CD4-positive, alpha-beta T cell (primary cell): ENCODE data around the gene FLRT2. TPM values are rescaled to one million over a fixed set of nuclear protein-coding genes. Genes with fewer than 3 reads are reported as not detected.

Experiments used
- ATAC-seq: fragments of 200-7000 bp; cut with Tn5 transposase; one replicate; pipeline ENCODE4 v1.10.0; 2022; ENCODE audit warnings: mild to moderate bottlenecking; ENCODE audit not compliant: poor library complexity
- CTCF ChIA-PET: fragments of 350-600 bp; sonication (Branson Sonifier 250); formaldehyde crosslinking; loops from one replicate; lab custom pipeline; 2021; ENCODE audit warnings: antibody characterized with exemption, inconsistent platforms; lab: Charles Lee
- POLR2A ChIA-PET: fragments of 350-600 bp; sonication (Branson Sonifier 250); formaldehyde crosslinking; loops from one replicate; lab custom pipeline; 2021; ENCODE audit warnings: antibody characterized with exemption, inconsistent platforms; lab: Charles Lee
- DNase-seq, 14 experiments: peaks; one replicate each; pipeline ENCODE4 v3.0.0-alpha.2; 2013 to 2020; ENCODE audit warnings: mixed read lengths in 2 of 14
- H3K27ac ChIP-seq, 2 donors: one replicate each; pipeline versions ENCODE4 v1.5.1 to v1.7.0; 2013; ENCODE audit warnings: low read length in 2 of 2, low read depth in 1 of 2, mild to moderate bottlenecking in 1 of 2
- H3K27me3 ChIP-seq, 2 experiments: 1 replicate in 1 of 2; 2 replicates in 1 of 2; pipeline versions ENCODE4 v1.6.1 to v1.7.0; 2013; ENCODE audit warnings: low read length in 2 of 2, control low read depth in 1 of 2, mild to moderate bottlenecking in 1 of 2, moderate library complexity in 1 of 2; ENCODE audit not compliant: insufficient read depth in 2 of 2, control insufficient read depth in 1 of 2
- H3K36me3 ChIP-seq: one replicate; pipeline ENCODE4 v1.6.1; 2013; ENCODE audit warnings: low read length, control low read depth; ENCODE audit not compliant: insufficient read depth
- H3K4me1 ChIP-seq: one replicate; pipeline ENCODE4 v1.6.1; 2013; ENCODE audit warnings: low read length, control low read depth; ENCODE audit not compliant: insufficient read depth
- H3K4me3 ChIP-seq: one replicate; pipeline ENCODE4 v1.5.1; 2013; ENCODE audit warnings: mild to moderate bottlenecking, low read length, moderate library complexity
- H3K9me3 ChIP-seq, 2 experiments: 1 replicate in 1 of 2; 2 replicates in 1 of 2; pipeline versions ENCODE4 v1.6.1 to v1.7.0; 2013; ENCODE audit warnings: low read length in 2 of 2, mild to moderate bottlenecking in 2 of 2, control low read depth in 1 of 2, moderate library complexity in 1 of 2; ENCODE audit not compliant: control insufficient read depth in 1 of 2, insufficient read depth in 1 of 2
- H3K27ac Mint-ChIP-seq: one replicate; pipeline ENCODE4 v1.8.0; 2020; ENCODE audit warnings: mixed read lengths
- H3K27me3 Mint-ChIP-seq: one replicate; pipeline ENCODE4 v1.8.0; 2021; ENCODE audit warnings: mixed read lengths
- H3K36me3 Mint-ChIP-seq: one replicate; pipeline ENCODE4 v1.8.0; 2021; ENCODE audit warnings: low read depth, mixed read lengths
- H3K4me1 Mint-ChIP-seq: one replicate; pipeline ENCODE4 v1.8.0; 2021; ENCODE audit warnings: low read depth, mixed read lengths
- H3K4me3 Mint-ChIP-seq: one replicate; pipeline ENCODE4 v1.8.0; 2020; ENCODE audit warnings: mild to moderate bottlenecking, mixed read lengths
- H3K9me3 Mint-ChIP-seq: one replicate; pipeline ENCODE4 v1.8.0; 2020; ENCODE audit warnings: mixed read lengths
- CTCF ChIP-seq: fragments of 200-600 bp; IDR thresholded peaks from one replicate; pipeline ENCODE4 v1.8.0; 2022; ENCODE audit warnings: antibody characterized with exemption, mild to moderate bottlenecking
- intact Hi-C, 2 experiments: fragments of 100-400 bp; cut with DNase I in 1 of 2; cut with micrococcal nuclease in 1 of 2; formaldehyde crosslinking; loops; one replicate each; pipeline versions ENCODE4 v1.15.1 to v1.9.0; 2023 to 2025; cut with DNase I, micrococcal nuclease
- total RNA-seq, 174 experiments: library from RNA in 2 of 174; stranded (reverse) in 2 of 174; gene quantifications; one replicate each; pipeline ENCODE4 v1.2.3 and lab custom pipeline; 2021 to 2026

FLRT2 gene
- total RNA-seq, 2 experiments from 2014 or later: not detected

GRCh38 chr14:85663256-85663655 is 133.3 kb downstream of the FLRT2 start:
- no peaks in the 10 kb centered on the region for H3K36me3 Mint-ChIP-seq
- H3K36me3 ChIP-seq: no peaks in the 10 kb centered on the region
- ATAC-seq (no peak), DNase-seq (no peak)
- TF ChIP-seq CTCF: no peak
- no peaks in the 10 kb centered on the region for H3K9me3 ChIP-seq
- H3K27ac Mint-ChIP-seq: no peak overlapping the region
- no peak overlapping the region for H3K4me3 Mint-ChIP-seq
- intact Hi-C loops: no loop called here
- H3K4me1 ChIP-seq: no peaks in the 10 kb centered on the region
- ChIA-PET CTCF (no interaction called here), POLR2A (no interaction called here)
- H3K4me1 Mint-ChIP-seq: no peaks in the 10 kb centered on the region
- no peaks in the 10 kb centered on the region for H3K27me3 ChIP-seq
- no peaks in the 10 kb centered on the region for H3K27me3 Mint-ChIP-seq
- H3K9me3 Mint-ChIP-seq: peaks cover 3% of the 10 kb centered on the region
- H3K4me3 ChIP-seq: no peak overlapping the region
- H3K27ac ChIP-seq: no peak overlapping the region

- ChIA-PET POLR2A (no interaction called here), CTCF (no interaction called here)
- H3K27me3 Mint-ChIP-seq: no peaks in the 10 kb centered on the region
- H3K27ac Mint-ChIP-seq: no peak overlapping the region
- no peak for TF ChIP-seq CTCF
- H3K36me3 Mint-ChIP-seq: no peaks in the 10 kb centered on the region
- Histone ChIP-seq H3K27me3 (no peaks in the 10 kb centered on the region), H3K4me3 (no peak overlapping the region), H3K36me3 (no peaks in the 10 kb centered on the region), H3K4me1 (no peaks in the 10 kb centered on the region), H3K27ac (no peak overlapping the region), H3K9me3 (no peaks in the 10 kb centered on the region)
- ATAC-seq: no peak
- no peak overlapping the region for H3K4me3 Mint-ChIP-seq
- intact Hi-C loops: no loop called here
- H3K4me1 Mint-ChIP-seq: no peaks in the 10 kb centered on the region
- no peak for DNase-seq
- peaks cover 3% of the 10 kb centered on the region for H3K9me3 Mint-ChIP-seq
These were observed 133.7 kb downstream of the FLRT2 start for GRCh38 chr14:85663667-85664066.

GRCh38 chr14:85675957-85676356 is 146.0 kb downstream of the FLRT2 start:
- ChIA-PET POLR2A (no interaction called here), CTCF (no interaction called here)
- Histone ChIP-seq H3K27ac (no peak overlapping the region), H3K4me3 (no peak overlapping the region), H3K9me3 (no peaks in the 10 kb centered on the region), H3K27me3 (no peaks in the 10 kb centered on the region), H3K36me3 (no peaks in the 10 kb centered on the region), H3K4me1 (no peaks in the 10 kb centered on the region)
- no peak overlapping the region for H3K4me3 Mint-ChIP-seq
- H3K27ac Mint-ChIP-seq: no peak overlapping the region
- H3K4me1 Mint-ChIP-seq: no peaks in the 10 kb centered on the region
- intact Hi-C loops: no loop called here
- ATAC-seq (no peak), DNase-seq (no peak)
- H3K36me3 Mint-ChIP-seq: no peaks in the 10 kb centered on the region
- TF ChIP-seq CTCF: no peak
- H3K27me3 Mint-ChIP-seq: peaks cover 3% of the 10 kb centered on the region
- H3K9me3 Mint-ChIP-seq: no peaks in the 10 kb centered on the region
